Neural cell (in vitro differentiated cells): ENCODE results near the gene FRMD4A. TPM values are rescaled to one million over a fixed set of nuclear protein-coding genes. Genes with fewer than 3 reads are reported as not detected.

ENCODE experiments used
- H2AFZ ChIP-seq: fragments of 200-600, 300-800 bp; sonication (generic), shearing (Covaris generic); 2 replicates; pipeline ENCODE4 v1.6.0; 2014; ENCODE audit warnings: low read depth, mild to moderate bottlenecking, antibody characterized with exemption, low read length, moderate library complexity
- H3F3A ChIP-seq: fragments of 200-600 bp; shearing (Covaris generic); 2 replicates; pipeline ENCODE4 v1.6.1; 2016; ENCODE audit warnings: mild to moderate bottlenecking, moderate library complexity, mixed read lengths, antibody characterized with exemption, low read length; ENCODE audit not compliant: insufficient read depth, poor library complexity, severe bottlenecking
- H3K27ac ChIP-seq: fragments of 200-600, 300-800 bp; sonication (generic), shearing (Covaris generic); 2 replicates; pipeline ENCODE4 v1.5.1; 2014; ENCODE audit warnings: mild to moderate bottlenecking, low read length, moderate library complexity
- H3K27me3 ChIP-seq: fragments of 300-800, 200-600 bp; sonication (generic), shearing (Covaris generic); 2 replicates; pipeline ENCODE4 v1.6.0; 2014; ENCODE audit warnings: mild to moderate bottlenecking, low read depth, low read length, moderate library complexity; ENCODE audit not compliant: insufficient read depth
- H3K36me3 ChIP-seq: fragments of 300-800, 200-600 bp; sonication (generic), shearing (Covaris generic); 2 replicates; pipeline ENCODE4 v1.5.1; 2014; ENCODE audit warnings: mild to moderate bottlenecking, antibody characterized with exemption, low read length, moderate library complexity; ENCODE audit not compliant: insufficient read depth
- H3K4me2 ChIP-seq: fragments of 300-800, 200-600 bp; sonication (generic), shearing (Covaris generic); 2 replicates; pipeline ENCODE4 v1.6.0; 2014; ENCODE audit warnings: mild to moderate bottlenecking, low read length
- H3K4me3 ChIP-seq: fragments of 300-800, 200-600 bp; sonication (generic), shearing (Covaris generic); 2 replicates; pipeline ENCODE4 v1.5.1; 2014; ENCODE audit warnings: mild to moderate bottlenecking, low read length, moderate library complexity
- H3K79me2 ChIP-seq: fragments of 200-600 bp; shearing (Covaris generic); replicated peaks from 2 replicates; pipeline ENCODE4 v1.6.0; 2014; ENCODE audit warnings: mild to moderate bottlenecking, low read length, moderate library complexity; ENCODE audit not compliant: insufficient read depth
- H3K9ac ChIP-seq: fragments of 300-800, 200-600 bp; sonication (generic), shearing (Covaris generic); 2 replicates; pipeline ENCODE4 v1.6.1; 2016; ENCODE audit warnings: mild to moderate bottlenecking, low read length, mixed read lengths
- H3K9me2 ChIP-seq: fragments of 200-600 bp; shearing (Covaris generic); 2 replicates; pipeline ENCODE4 v1.6.1; 2016; ENCODE audit warnings: mild to moderate bottlenecking, low read length, mixed read lengths; ENCODE audit not compliant: insufficient read depth
- H3K9me3 ChIP-seq: fragments of 200-600, 300-800 bp; sonication (generic), shearing (Covaris generic); 2 replicates; pipeline ENCODE4 v1.6.1; 2016; ENCODE audit warnings: mild to moderate bottlenecking, mixed run types, low read length, moderate library complexity, mixed read lengths
- H4K20me1 ChIP-seq: fragments of 200-600 bp; shearing (Covaris generic); 2 replicates; pipeline ENCODE4 v1.6.1; 2016; ENCODE audit warnings: mild to moderate bottlenecking, mixed run types; ENCODE audit not compliant: insufficient read depth
- EP300 ChIP-seq: fragments of 450-650 bp; conservative IDR thresholded peaks from 2 replicates; pipeline ENCODE4 v1.6.1; 2014; ENCODE audit warnings: antibody characterized with exemption, mild to moderate bottlenecking, moderate library complexity; ENCODE audit not compliant: poor library complexity, severe bottlenecking
- EZH2 ChIP-seq: fragments of 200-600, 300-800 bp; shearing (Covaris generic), sonication (generic); IDR thresholded peaks from 2 replicates; pipeline ENCODE4 v1.6.1; 2014; ENCODE audit warnings: antibody characterized with exemption, low read length, borderline replicate concordance, mild to moderate bottlenecking; ENCODE audit not compliant: insufficient read depth, poor library complexity, severe bottlenecking
- MXI1 ChIP-seq: fragments of 450-650 bp; conservative IDR thresholded peaks from 2 replicates; pipeline ENCODE4 v1.6.1; 2014; ENCODE audit warnings: antibody characterized with exemption, mild to moderate bottlenecking; ENCODE audit not compliant: poor library complexity, severe bottlenecking
- POLR2AphosphoS5 ChIP-seq: IDR thresholded peaks from 2 replicates; pipeline ENCODE4 v1.6.1; 2012
- RAD21 ChIP-seq: fragments of 450-650 bp; conservative IDR thresholded peaks from 2 replicates; pipeline ENCODE4 v1.6.1; 2014; ENCODE audit warnings: antibody characterized with exemption, mild to moderate bottlenecking, moderate library complexity
- REST ChIP-seq: IDR thresholded peaks from 2 replicates; pipeline ENCODE4 v1.6.1; 2012; ENCODE audit warnings: borderline replicate concordance
- SMC3 ChIP-seq: fragments of 450-650 bp; conservative IDR thresholded peaks from 2 replicates; pipeline ENCODE4 v1.6.1; 2014; ENCODE audit warnings: antibody characterized with exemption, mild to moderate bottlenecking, moderate library complexity; ENCODE audit not compliant: poor library complexity
- TAF1 ChIP-seq: IDR thresholded peaks from 2 replicates; pipeline ENCODE4 v1.6.1; 2012; ENCODE audit warnings: low read depth
- polyA plus RNA-seq: library from polyadenylated mRNA; depleted of rRNA; stranded (reverse); fragments of >200 nt; gene quantifications from 2 replicates; pipeline ENCODE4 v1.2.3, GENCODE V29; 2014
- TF ChIP-seq, protein P1 (sequence below): fragments of 450-650 bp; IDR thresholded peaks from 2 replicates; pipeline ENCODE4 v1.5.1; 2014; ENCODE audit warnings: antibody characterized with exemption, mild to moderate bottlenecking, moderate library complexity; ENCODE audit not compliant: poor library complexity, severe bottlenecking

The FRMD4A gene
- polyA plus RNA-seq, 1 donor from 2014 or later: 36.5 TPM

DNA sequence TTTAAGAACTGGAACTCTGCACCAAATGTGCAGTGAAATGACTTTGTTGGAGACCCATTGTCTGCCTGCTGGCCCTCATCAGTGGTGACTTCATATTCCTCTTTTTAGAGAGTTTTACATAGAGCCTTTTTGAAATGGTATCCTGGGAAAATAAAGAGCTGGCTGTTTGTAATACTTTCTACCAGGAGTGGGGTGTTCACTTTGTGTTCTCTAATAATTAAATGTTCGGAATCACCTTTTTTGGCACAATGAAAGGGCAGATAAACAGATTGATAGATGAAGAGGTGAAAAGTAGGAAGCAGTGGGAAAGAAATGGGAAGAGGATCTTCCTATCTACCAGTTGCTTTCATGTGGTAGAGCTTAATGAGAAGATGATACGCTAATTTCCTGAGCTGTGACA is 688.4 kb downstream of the FRMD4A start:
- no peak overlapping the region for H3K4me2 ChIP-seq
- H3K79me2 ChIP-seq: no peaks in the 10 kb centered on the region
- peaks cover 9% of the 10 kb centered on the region for H3K36me3 ChIP-seq
- no peaks in the 10 kb centered on the region for H3K9me3 ChIP-seq
- H2AFZ ChIP-seq: no peak overlapping the region
- no peaks in the 10 kb centered on the region for H3K27me3 ChIP-seq
- no peak overlapping the region for H3K4me3 ChIP-seq
- no peaks in the 10 kb centered on the region for H4K20me1 ChIP-seq
- TF ChIP-seq REST (no peak), MXI1 (no peak), TAF1 (no peak), EP300 (no peak), POLR2AphosphoS5 (no peak), RAD21 (no peak), EZH2 (no peak), SMC3 (no peak)
- TF ChIP-seq, protein P1, sequence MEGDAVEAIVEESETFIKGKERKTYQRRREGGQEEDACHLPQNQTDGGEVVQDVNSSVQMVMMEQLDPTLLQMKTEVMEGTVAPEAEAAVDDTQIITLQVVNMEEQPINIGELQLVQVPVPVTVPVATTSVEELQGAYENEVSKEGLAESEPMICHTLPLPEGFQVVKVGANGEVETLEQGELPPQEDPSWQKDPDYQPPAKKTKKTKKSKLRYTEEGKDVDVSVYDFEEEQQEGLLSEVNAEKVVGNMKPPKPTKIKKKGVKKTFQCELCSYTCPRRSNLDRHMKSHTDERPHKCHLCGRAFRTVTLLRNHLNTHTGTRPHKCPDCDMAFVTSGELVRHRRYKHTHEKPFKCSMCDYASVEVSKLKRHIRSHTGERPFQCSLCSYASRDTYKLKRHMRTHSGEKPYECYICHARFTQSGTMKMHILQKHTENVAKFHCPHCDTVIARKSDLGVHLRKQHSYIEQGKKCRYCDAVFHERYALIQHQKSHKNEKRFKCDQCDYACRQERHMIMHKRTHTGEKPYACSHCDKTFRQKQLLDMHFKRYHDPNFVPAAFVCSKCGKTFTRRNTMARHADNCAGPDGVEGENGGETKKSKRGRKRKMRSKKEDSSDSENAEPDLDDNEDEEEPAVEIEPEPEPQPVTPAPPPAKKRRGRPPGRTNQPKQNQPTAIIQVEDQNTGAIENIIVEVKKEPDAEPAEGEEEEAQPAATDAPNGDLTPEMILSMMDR: no peak
- no peak overlapping the region for H3K9ac ChIP-seq
- H3K27ac ChIP-seq: no peak overlapping the region
- no peaks in the 10 kb centered on the region for H3K9me2 ChIP-seq
- H3F3A ChIP-seq: no peaks in the 10 kb centered on the region

- Histone ChIP-seq H4K20me1 (no peaks in the 10 kb centered on the region), H3K36me3 (peaks cover 8% of the 10 kb centered on the region), H3K9ac (no peak overlapping the region), H2AFZ (no peak overlapping the region), H3K27ac (no peak overlapping the region), H3F3A (no peaks in the 10 kb centered on the region), H3K4me2 (no peak overlapping the region), H3K79me2 (no peaks in the 10 kb centered on the region), H3K9me2 (no peaks in the 10 kb centered on the region), H3K4me3 (no peak overlapping the region), H3K27me3 (no peaks in the 10 kb centered on the region), H3K9me3 (no peaks in the 10 kb centered on the region)
- TF ChIP-seq POLR2AphosphoS5: no peak
- TF ChIP-seq, protein P1: no peak
- TF ChIP-seq MXI1: no peak
- TF ChIP-seq REST: no peak
- no peak for TF ChIP-seq EZH2
- no peak for TF ChIP-seq EP300
- TF ChIP-seq RAD21: no peak
Observed at GRCh38 chr10:13637894-13638293, 692.8 kb downstream of the FRMD4A start.
